HEK293 (cell line): Measurements from ENCODE around the gene PFN1.

Experiments used
- CTCF ChIP-seq: fragments of 450-650 bp; formaldehyde crosslinking; IDR thresholded peaks from 2 replicates; pipeline ENCODE4 v1.5.1; 2016; ENCODE audit warnings: missing biosample characterization, missing genetic modification characterization
- IKZF3 ChIP-seq: fragments of 450-650 bp; IDR thresholded peaks from 2 replicates; pipeline ENCODE4 v1.5.0; 2018; ENCODE audit warnings: missing biosample characterization, mild to moderate bottlenecking, missing genetic modification characterization, moderate library complexity
- KLF1 ChIP-seq: fragments of 450-650 bp; formaldehyde crosslinking; IDR thresholded peaks from 2 replicates; pipeline ENCODE4 v1.5.1; 2016; ENCODE audit warnings: missing biosample characterization, missing genetic modification characterization
- PRDM4 ChIP-seq: fragments of 450-650 bp; formaldehyde crosslinking; IDR thresholded peaks from 2 replicates; pipeline ENCODE4 v1.5.1; 2017; ENCODE audit warnings: missing biosample characterization, missing genetic modification characterization
- REST ChIP-seq: fragments of 450-650 bp; formaldehyde crosslinking; IDR thresholded peaks from 2 replicates; pipeline ENCODE4 v1.5.1; 2016; ENCODE audit warnings: missing biosample characterization, missing genetic modification characterization
- SETDB1 ChIP-seq: IDR thresholded peaks from one replicate; pipeline ENCODE4 v1.6.1; 2017; ENCODE audit warnings: mild to moderate bottlenecking, low read length, moderate library complexity, mixed read lengths; ENCODE audit not compliant: insufficient read length
- YY1 ChIP-seq: fragments of 450-650 bp; formaldehyde crosslinking; IDR thresholded peaks from 2 replicates; pipeline ENCODE4 v1.5.1; 2018; ENCODE audit warnings: missing biosample characterization, missing genetic modification characterization
- ZNF121 ChIP-seq: fragments of 450-650 bp; formaldehyde crosslinking; IDR thresholded peaks from 2 replicates; pipeline ENCODE4 v1.5.1; 2016; ENCODE audit warnings: missing biosample characterization, missing genetic modification characterization
- ZNF274 ChIP-seq, 2 experiments: fragments of 200-500 bp in 1 of 2; fragments of 450-650 bp in 1 of 2; sonication (Bioruptor generic) in 1 of 2; formaldehyde crosslinking in 1 of 2; IDR thresholded peaks; 2 replicates each; pipeline versions ENCODE4 v1.5.1 to v1.6.1; 2014 to 2016; ENCODE audit warnings: borderline replicate concordance in 1 of 2, inconsistent platforms in 1 of 2, low read length in 1 of 2, missing biosample characterization in 1 of 2, missing genetic modification characterization in 1 of 2
- ZNF488 ChIP-seq: fragments of 450-650 bp; formaldehyde crosslinking; IDR thresholded peaks from 2 replicates; pipeline ENCODE4 v1.5.1; 2016; ENCODE audit warnings: missing biosample characterization, missing genetic modification characterization
- ZNF704 ChIP-seq: fragments of 450-650 bp; formaldehyde crosslinking; IDR thresholded peaks from 2 replicates; pipeline ENCODE4 v1.5.1; 2016; ENCODE audit warnings: missing biosample characterization, missing genetic modification characterization
- ZNF777 ChIP-seq: fragments of 450-650 bp; formaldehyde crosslinking; IDR thresholded peaks from 2 replicates; pipeline ENCODE4 v1.5.1; 2017; ENCODE audit warnings: missing biosample characterization, missing genetic modification characterization, borderline replicate concordance

GRCh38 chr17:4937553-4937952 is 10.8 kb downstream of the PFN1 start:
- TF ChIP-seq CTCF (tag by site-specific recombination) (no peak), ZNF121 (tag by site-specific recombination) (no peak), SETDB1 (no peak), ZNF488 (no peak), REST (tag by site-specific recombination) (no peak), PRDM4 (tag by site-specific recombination) (no peak), ZNF777 (tag by site-specific recombination) (no peak), KLF1 (no peak), ZNF704 (tag by site-specific recombination) (no peak), YY1 (tag by site-specific recombination) (no peak), ZNF274 (IDR thresholded peaks at IDR 0.05; ENCODE audit: low read length) (no peak), ZNF274 (tag by site-specific recombination; IDR thresholded peaks at IDR 0.05; ENCODE audit: borderline replicate concordance) (no peak), IKZF3 (tag by site-specific recombination) (no peak)
